WTC11 (cell line): ENCODE results near the gene KLHL28.

ENCODE experiments used
- KAT7 ChIP-seq: sonication (generic); formaldehyde crosslinking; IDR thresholded peaks from 2 replicates; pipeline ENCODE4 v1.8.1; 2023; ENCODE audit warnings: missing genetic modification reagents, mild to moderate bottlenecking, borderline replicate concordance
- RELA ChIP-seq: sonication (generic); formaldehyde crosslinking; IDR thresholded peaks from 2 replicates; pipeline ENCODE4 v1.8.1; 2022; ENCODE audit warnings: missing genetic modification reagents, mild to moderate bottlenecking, borderline replicate concordance
- TEAD4 ChIP-seq: sonication (generic); formaldehyde crosslinking; IDR thresholded peaks from 2 replicates; pipeline ENCODE4 v1.8.0; 2022; ENCODE audit warnings: mild to moderate bottlenecking, missing genetic modification reagents
- TF ChIP-seq, protein P1 (sequence below): sonication (generic); formaldehyde crosslinking; IDR thresholded peaks from 2 replicates; pipeline ENCODE4 v1.8.1; 2023; ENCODE audit warnings: mild to moderate bottlenecking, missing genetic modification reagents, moderate library complexity
- TF ChIP-seq, protein P2 (sequence below): sonication (generic); formaldehyde crosslinking; IDR thresholded peaks from 2 replicates; pipeline ENCODE4 v1.8.1; 2022; ENCODE audit warnings: mild to moderate bottlenecking, moderate library complexity, missing genetic modification reagents
- TF ChIP-seq, protein P3 (sequence below): fragments of 200-600 bp; IDR thresholded peaks from 2 replicates; pipeline ENCODE4 v1.8.0; 2022; ENCODE audit warnings: antibody characterized with exemption
- TF ChIP-seq, protein P4 (sequence below): sonication (generic); formaldehyde crosslinking; IDR thresholded peaks from 2 replicates; pipeline ENCODE4 v1.8.0; 2022; ENCODE audit warnings: mild to moderate bottlenecking, missing genetic modification reagents

DNA sequence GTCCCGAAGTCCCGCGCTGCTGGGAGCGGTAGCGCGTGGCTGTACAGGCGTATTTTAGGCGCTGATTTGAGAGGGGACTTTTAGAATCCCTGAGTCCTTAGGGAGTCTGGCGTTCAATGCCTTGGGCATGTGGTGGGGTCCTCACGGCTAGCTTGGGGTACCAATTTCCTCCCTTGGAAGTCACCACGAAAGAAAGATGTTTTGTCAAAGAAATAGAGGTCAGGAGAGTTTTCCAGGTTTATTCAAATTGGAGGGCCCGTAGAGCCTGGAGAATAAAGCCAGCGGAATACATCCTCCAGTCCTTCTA, 63.9 kb downstream of the KLHL28 start:
- TF ChIP-seq, protein P1, sequence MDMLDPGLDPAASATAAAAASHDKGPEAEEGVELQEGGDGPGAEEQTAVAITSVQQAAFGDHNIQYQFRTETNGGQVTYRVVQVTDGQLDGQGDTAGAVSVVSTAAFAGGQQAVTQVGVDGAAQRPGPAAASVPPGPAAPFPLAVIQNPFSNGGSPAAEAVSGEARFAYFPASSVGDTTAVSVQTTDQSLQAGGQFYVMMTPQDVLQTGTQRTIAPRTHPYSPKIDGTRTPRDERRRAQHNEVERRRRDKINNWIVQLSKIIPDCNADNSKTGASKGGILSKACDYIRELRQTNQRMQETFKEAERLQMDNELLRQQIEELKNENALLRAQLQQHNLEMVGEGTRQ: no peak
- TF ChIP-seq, protein P2, sequence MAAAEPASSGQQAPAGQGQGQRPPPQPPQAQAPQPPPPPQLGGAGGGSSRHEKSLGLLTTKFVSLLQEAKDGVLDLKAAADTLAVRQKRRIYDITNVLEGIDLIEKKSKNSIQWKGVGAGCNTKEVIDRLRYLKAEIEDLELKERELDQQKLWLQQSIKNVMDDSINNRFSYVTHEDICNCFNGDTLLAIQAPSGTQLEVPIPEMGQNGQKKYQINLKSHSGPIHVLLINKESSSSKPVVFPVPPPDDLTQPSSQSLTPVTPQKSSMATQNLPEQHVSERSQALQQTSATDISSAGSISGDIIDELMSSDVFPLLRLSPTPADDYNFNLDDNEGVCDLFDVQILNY: no peak
- no peak for TF ChIP-seq KAT7 (CRISPR knock-in tag)
- no peak for TF ChIP-seq TEAD4 (CRISPR knock-in tag)
- TF ChIP-seq, protein P3, sequence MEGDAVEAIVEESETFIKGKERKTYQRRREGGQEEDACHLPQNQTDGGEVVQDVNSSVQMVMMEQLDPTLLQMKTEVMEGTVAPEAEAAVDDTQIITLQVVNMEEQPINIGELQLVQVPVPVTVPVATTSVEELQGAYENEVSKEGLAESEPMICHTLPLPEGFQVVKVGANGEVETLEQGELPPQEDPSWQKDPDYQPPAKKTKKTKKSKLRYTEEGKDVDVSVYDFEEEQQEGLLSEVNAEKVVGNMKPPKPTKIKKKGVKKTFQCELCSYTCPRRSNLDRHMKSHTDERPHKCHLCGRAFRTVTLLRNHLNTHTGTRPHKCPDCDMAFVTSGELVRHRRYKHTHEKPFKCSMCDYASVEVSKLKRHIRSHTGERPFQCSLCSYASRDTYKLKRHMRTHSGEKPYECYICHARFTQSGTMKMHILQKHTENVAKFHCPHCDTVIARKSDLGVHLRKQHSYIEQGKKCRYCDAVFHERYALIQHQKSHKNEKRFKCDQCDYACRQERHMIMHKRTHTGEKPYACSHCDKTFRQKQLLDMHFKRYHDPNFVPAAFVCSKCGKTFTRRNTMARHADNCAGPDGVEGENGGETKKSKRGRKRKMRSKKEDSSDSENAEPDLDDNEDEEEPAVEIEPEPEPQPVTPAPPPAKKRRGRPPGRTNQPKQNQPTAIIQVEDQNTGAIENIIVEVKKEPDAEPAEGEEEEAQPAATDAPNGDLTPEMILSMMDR: no peak
- TF ChIP-seq, protein P4, sequence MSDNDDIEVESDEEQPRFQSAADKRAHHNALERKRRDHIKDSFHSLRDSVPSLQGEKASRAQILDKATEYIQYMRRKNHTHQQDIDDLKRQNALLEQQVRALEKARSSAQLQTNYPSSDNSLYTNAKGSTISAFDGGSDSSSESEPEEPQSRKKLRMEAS: no peak
- TF ChIP-seq RELA (CRISPR knock-in tag): no peak
